Measurements from ENCODE around the gene POU5F1. TPM values are rescaled to one million over a fixed set of nuclear protein-coding genes. Genes with fewer than 3 reads are reported as not detected.

The POU5F1 gene
- polyA plus RNA-seq, 1 donor (not counting 4 experiments of a cell fraction or from before 2014, with no cell fraction given), result 1.6 TPM

DNA sequence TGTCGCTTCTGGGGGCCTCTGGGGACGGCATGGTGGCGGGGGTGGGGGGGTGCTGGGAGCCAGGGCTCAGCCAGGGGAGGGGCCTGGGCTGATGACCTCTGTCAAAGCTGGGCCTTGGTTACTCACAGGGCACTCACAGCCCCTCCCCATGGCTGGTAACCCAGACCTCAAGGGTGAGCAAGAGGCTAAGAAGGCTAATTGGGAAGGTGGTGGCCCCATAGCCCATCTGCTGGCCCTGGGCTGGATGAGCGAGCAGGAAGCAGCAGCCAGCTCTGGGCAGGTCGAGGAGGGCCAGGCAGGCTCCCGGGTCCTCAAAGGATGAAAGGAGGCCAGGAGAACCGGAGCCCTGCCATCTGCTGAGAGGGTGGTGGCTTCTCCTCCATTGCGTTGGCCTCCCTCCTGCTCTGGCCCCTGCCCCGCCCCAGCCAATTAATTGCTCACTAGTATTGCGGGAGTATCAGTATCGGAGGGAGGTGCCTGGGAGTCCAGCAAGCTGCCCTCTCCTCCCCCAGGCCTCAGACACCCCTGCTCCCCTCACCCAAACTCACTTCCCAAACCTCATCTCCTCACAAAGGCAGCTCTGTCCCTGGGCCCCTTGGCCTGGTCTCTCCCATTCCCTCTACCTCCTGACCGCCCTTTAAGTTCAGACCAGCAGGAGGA, 49.2 kb downstream of the POU5F1 start:
- TF ChIP-seq, protein P1, sequence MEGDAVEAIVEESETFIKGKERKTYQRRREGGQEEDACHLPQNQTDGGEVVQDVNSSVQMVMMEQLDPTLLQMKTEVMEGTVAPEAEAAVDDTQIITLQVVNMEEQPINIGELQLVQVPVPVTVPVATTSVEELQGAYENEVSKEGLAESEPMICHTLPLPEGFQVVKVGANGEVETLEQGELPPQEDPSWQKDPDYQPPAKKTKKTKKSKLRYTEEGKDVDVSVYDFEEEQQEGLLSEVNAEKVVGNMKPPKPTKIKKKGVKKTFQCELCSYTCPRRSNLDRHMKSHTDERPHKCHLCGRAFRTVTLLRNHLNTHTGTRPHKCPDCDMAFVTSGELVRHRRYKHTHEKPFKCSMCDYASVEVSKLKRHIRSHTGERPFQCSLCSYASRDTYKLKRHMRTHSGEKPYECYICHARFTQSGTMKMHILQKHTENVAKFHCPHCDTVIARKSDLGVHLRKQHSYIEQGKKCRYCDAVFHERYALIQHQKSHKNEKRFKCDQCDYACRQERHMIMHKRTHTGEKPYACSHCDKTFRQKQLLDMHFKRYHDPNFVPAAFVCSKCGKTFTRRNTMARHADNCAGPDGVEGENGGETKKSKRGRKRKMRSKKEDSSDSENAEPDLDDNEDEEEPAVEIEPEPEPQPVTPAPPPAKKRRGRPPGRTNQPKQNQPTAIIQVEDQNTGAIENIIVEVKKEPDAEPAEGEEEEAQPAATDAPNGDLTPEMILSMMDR (optimal IDR thresholded peaks at IDR 0.05 in 1 of 3, IDR thresholded peaks at IDR 0.05 in 1 of 3, conservative IDR thresholded peaks at IDR 0.05 in 1 of 3; ENCODE audit: extremely low read depth in 1 of 3, insufficient read depth in 2 of 3, low read length in 3 of 3), result no peak
- Histone ChIP-seq H3K4me1 (ENCODE audit: control insufficient read depth, extremely low read depth, insufficient read depth, low read length) (peaks cover 42% of the 10 kb centered on the region), H3K4me2 (ENCODE audit: control insufficient read depth, extremely low read depth, insufficient read depth, low read depth, low read length) (no peak overlapping the region), H3K79me2 (ENCODE audit: control insufficient read depth, insufficient read depth, low read length) (peaks cover 22% of the 10 kb centered on the region), H3K4me3 (ENCODE audit: control insufficient read depth in 2 of 3, extremely low read depth in 1 of 3, insufficient read depth in 2 of 3, low read depth in 1 of 3, low read length in 3 of 3) (no peak overlapping the region), H4K20me1 (ENCODE audit: control insufficient read depth, extremely low read depth, insufficient read depth, low read length) (no peaks in the 10 kb centered on the region), H3K27me3 (ENCODE audit: control insufficient read depth, extremely low read depth, insufficient read depth, low read length) (no peaks in the 10 kb centered on the region), H2AFZ (ENCODE audit: control insufficient read depth, low read length) (no peak overlapping the region), H3K36me3 (ENCODE audit: control insufficient read depth in 2 of 2, extremely low read depth in 1 of 2, insufficient read depth in 2 of 2, low read length in 2 of 2) (peaks cover 11 to 12% of the 10 kb centered on the region in 2 experiments), H3K9ac (ENCODE audit: control insufficient read depth, extremely low read depth, insufficient read depth, low read length) (no peak overlapping the region), H3K9me1 (ENCODE audit: control insufficient read depth, extremely low read depth, insufficient read depth, low read length) (no peaks in the 10 kb centered on the region), H3K27ac (ENCODE audit: control insufficient read depth, insufficient read depth, low read length) (no peak overlapping the region), H3K9me3 (ENCODE audit: control insufficient read depth, low read depth, low read length) (no peaks in the 10 kb centered on the region)
- DNase-seq (ENCODE audit: low read depth, low spot score) (no peak), FAIRE-seq (no peak)
- dilution Hi-C loops (cut with MboI; ENCODE audit: extremely low pct_ligation_motif_present, low sequenced_read_pairs), result no loop called here

DNA sequence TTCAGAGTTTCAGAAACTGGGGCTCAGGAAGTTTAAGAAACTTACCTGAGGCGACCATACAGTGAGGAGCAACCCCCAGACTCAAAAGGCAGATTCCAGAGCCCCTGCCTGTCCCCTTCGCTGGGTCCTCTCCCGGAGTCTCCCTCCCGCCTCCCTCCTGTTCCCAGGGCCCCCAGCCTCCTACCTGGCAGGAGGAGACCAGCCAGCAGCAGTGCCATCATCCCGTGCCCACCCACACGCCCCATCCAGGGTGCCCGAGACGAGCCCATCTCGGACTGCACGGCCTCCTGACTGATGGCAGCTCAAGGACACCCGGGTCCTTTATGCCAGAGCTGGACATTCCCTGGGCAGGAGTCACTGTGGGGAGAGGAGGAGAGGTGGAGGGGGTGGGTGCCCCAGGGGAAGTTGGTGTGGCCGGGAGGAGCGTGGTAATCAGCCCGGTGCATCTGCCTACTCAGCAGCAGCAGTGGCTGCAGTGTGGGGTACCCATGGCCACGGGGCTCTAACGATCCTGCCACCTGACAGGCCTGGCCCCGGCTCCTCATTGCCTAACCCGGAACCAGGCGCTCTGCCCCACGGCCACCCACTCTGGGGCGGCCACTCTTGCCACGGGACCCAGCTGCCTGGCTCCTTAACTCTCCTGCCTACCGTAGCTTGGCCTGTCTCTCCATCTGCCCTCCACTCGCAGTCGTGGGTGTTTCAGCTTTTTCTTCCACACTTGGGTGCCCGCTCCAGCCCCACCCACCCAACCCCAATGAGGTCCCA, 50.1 kb downstream of the POU5F1 start, which contains the start of gene CDSN:
CDSN (minus strand) TSS at position 296 of the 765 bp plus-strand sequence; CDS start at position 269, 27 bp downstream.
- Histone ChIP-seq H3K27me3 (ENCODE audit: control insufficient read depth, extremely low read depth, insufficient read depth, low read length) (no peaks in the 10 kb centered on the region), H3K9me1 (ENCODE audit: control insufficient read depth, extremely low read depth, insufficient read depth, low read length) (no peaks in the 10 kb centered on the region), H3K36me3 (ENCODE audit: control insufficient read depth in 2 of 2, extremely low read depth in 1 of 2, insufficient read depth in 2 of 2, low read length in 2 of 2) (peaks cover 10 to 12% of the 10 kb centered on the region in 2 experiments), H3K4me3 (ENCODE audit: control insufficient read depth in 2 of 3, extremely low read depth in 1 of 3, insufficient read depth in 2 of 3, low read depth in 1 of 3, low read length in 3 of 3) (no peak within 1 kb of the TSS), H3K9ac (ENCODE audit: control insufficient read depth, extremely low read depth, insufficient read depth, low read length) (no peak within 1 kb of the TSS), H3K9me3 (ENCODE audit: control insufficient read depth, low read depth, low read length) (no peaks in the 10 kb centered on the region), H3K4me2 (ENCODE audit: control insufficient read depth, extremely low read depth, insufficient read depth, low read depth, low read length) (no peak within 1 kb of the TSS), H2AFZ (ENCODE audit: control insufficient read depth, low read length) (no peak within 1 kb of the TSS), H3K27ac (ENCODE audit: control insufficient read depth, insufficient read depth, low read length) (no peak within 1 kb of the TSS), H3K79me2 (ENCODE audit: control insufficient read depth, insufficient read depth, low read length) (peaks cover 32% of the 10 kb centered on the region), H4K20me1 (ENCODE audit: control insufficient read depth, extremely low read depth, insufficient read depth, low read length) (no peaks in the 10 kb centered on the region), H3K4me1 (ENCODE audit: control insufficient read depth, extremely low read depth, insufficient read depth, low read length) (peaks cover 42% of the 10 kb centered on the region)
- DNase-seq (ENCODE audit: low read depth, low spot score), result no peak
- TF ChIP-seq EZH2 (IDR thresholded peaks at IDR 0.05; ENCODE audit: low read length), result no peak
- TF ChIP-seq, protein P1 (optimal IDR thresholded peaks at IDR 0.05 in 1 of 3, IDR thresholded peaks at IDR 0.05 in 1 of 3, conservative IDR thresholded peaks at IDR 0.05 in 1 of 3; ENCODE audit: extremely low read depth in 1 of 3, insufficient read depth in 2 of 3, low read length in 3 of 3), result no peak
- dilution Hi-C loops (cut with MboI; ENCODE audit: extremely low pct_ligation_motif_present, low sequenced_read_pairs), result no loop called here
- FAIRE-seq, result no peak
